Panc1 (cell line): ENCODE results near the gene TMEM121B.

Experiments used
- CTCF ChIP-seq: fragments of 450-650 bp; IDR thresholded peaks from 2 replicates; pipeline ENCODE4 v1.5.1; 2017; ENCODE audit warnings: mild to moderate bottlenecking
- POLR2AphosphoS5 ChIP-seq: IDR thresholded peaks from 2 replicates; pipeline ENCODE4 v1.6.1; 2012; ENCODE audit warnings: mild to moderate bottlenecking, low read depth, low read length, moderate library complexity
- REST ChIP-seq, 2 experiments: IDR thresholded peaks; 2 replicates each; pipeline ENCODE4 v1.6.1; 2011 to 2012; ENCODE audit warnings: low read depth in 2 of 2, control low read depth in 1 of 2, low read length in 1 of 2, mild to moderate bottlenecking in 1 of 2, moderate library complexity in 1 of 2; ENCODE audit not compliant: insufficient read depth in 1 of 2
- SIN3A ChIP-seq: IDR thresholded peaks from 2 replicates; pipeline ENCODE4 v1.6.1; 2012; ENCODE audit warnings: low read depth, mild to moderate bottlenecking, low read length, moderate library complexity, borderline replicate concordance; ENCODE audit not compliant: insufficient read depth
- TCF7L2 ChIP-seq: IDR thresholded peaks from 2 replicates; pipeline ENCODE4 v1.6.1; 2011; ENCODE audit warnings: mild to moderate bottlenecking, low read depth, low read length, inconsistent platforms

- no peak for TF ChIP-seq POLR2AphosphoS5
- TF ChIP-seq SIN3A, result no peak
- TF ChIP-seq CTCF, result no peak
- TF ChIP-seq REST (IDR thresholded peaks at IDR 0.05; ENCODE audit: insufficient read depth in 1 of 2, low read depth in 2 of 2, low read length in 1 of 2), result no peak
- no peak for TF ChIP-seq TCF7L2
These were observed 4.4 kb downstream of the TMEM121B start for GRCh38 chr22:17116572-17117330.
